HepG2 (cell line): Measurements from ENCODE around the gene LDLRAP1. TPM values are rescaled to one million over a fixed set of nuclear protein-coding genes. Genes with fewer than 3 reads are reported as not detected.

Experiments used
- BRD4 ChIP-seq: sonication (generic); formaldehyde crosslinking; IDR thresholded peaks from 2 replicates; pipeline ENCODE4 v1.4.0; 2020; ENCODE audit warnings: missing genetic modification reagents
- CCDC6 ChIP-seq: sonication (generic); formaldehyde crosslinking; IDR thresholded peaks from 2 replicates; pipeline ENCODE4 v1.8.1; 2022; ENCODE audit warnings: mild to moderate bottlenecking, missing genetic modification reagents, moderate library complexity
- CTCF ChIP-seq: sonication (generic); formaldehyde crosslinking; IDR thresholded peaks from 2 replicates; pipeline ENCODE4 v1.5.0; 2020; ENCODE audit warnings: mild to moderate bottlenecking, missing genetic modification reagents, moderate library complexity
- FOSL1 ChIP-seq: sonication (generic); formaldehyde crosslinking; IDR thresholded peaks from 2 replicates; pipeline ENCODE4 v1.9.0; 2021; ENCODE audit warnings: missing genetic modification reagents, borderline replicate concordance
- KLF13 ChIP-seq: sonication (generic); formaldehyde crosslinking; IDR thresholded peaks from 2 replicates; pipeline ENCODE4 v1.4.0; 2020; ENCODE audit warnings: mild to moderate bottlenecking, missing genetic modification reagents
- KLF6 ChIP-seq: IDR thresholded peaks from 2 replicates; pipeline ENCODE4 v1.8.0; 2016; ENCODE audit warnings: missing biosample characterization, missing genetic modification reagents
- MED8 ChIP-seq: sonication (generic); formaldehyde crosslinking; IDR thresholded peaks from 2 replicates; pipeline ENCODE4 v1.8.1; 2023; ENCODE audit warnings: mild to moderate bottlenecking, missing genetic modification reagents; ENCODE audit not compliant: insufficient replicate concordance
- NFATC3 ChIP-seq: sonication (generic); formaldehyde crosslinking; IDR thresholded peaks from 2 replicates; pipeline ENCODE4 v1.5.1; 2020; ENCODE audit warnings: mild to moderate bottlenecking, missing genetic modification reagents
- RAD51 ChIP-seq: fragments of 450-650 bp; IDR thresholded peaks from 2 replicates; pipeline ENCODE4 v1.6.1; 2016; ENCODE audit warnings: borderline replicate concordance
- RBM22 ChIP-seq: fragments of 200-400 bp; formaldehyde crosslinking; optimal IDR thresholded peaks from 2 replicates; pipeline ENCODE3; 2017; ENCODE audit warnings: mild to moderate bottlenecking, low read length, moderate library complexity
- SMARCC2 ChIP-seq: fragments of 450-650 bp; IDR thresholded peaks from 2 replicates; pipeline ENCODE4 v1.6.1; 2017; ENCODE audit warnings: antibody characterized with exemption, mild to moderate bottlenecking
- THAP7 ChIP-seq: sonication (generic); formaldehyde crosslinking; IDR thresholded peaks from 2 replicates; pipeline ENCODE4 v1.8.1; 2023; ENCODE audit warnings: mild to moderate bottlenecking, missing genetic modification reagents
- ZNF224 ChIP-seq: sonication (generic); formaldehyde crosslinking; IDR thresholded peaks from 2 replicates; pipeline ENCODE4 v1.5.0; 2020; ENCODE audit warnings: mild to moderate bottlenecking, missing genetic modification reagents
- ZNF407 ChIP-seq: sonication (generic); formaldehyde crosslinking; IDR thresholded peaks from one replicate; pipeline ENCODE4 v1.5.1; 2020; ENCODE audit warnings: mild to moderate bottlenecking, missing genetic modification reagents; ENCODE audit errors: not compliant biosample characterization
- ZNF574 ChIP-seq: sonication (generic); formaldehyde crosslinking; IDR thresholded peaks from 2 replicates; pipeline ENCODE4 v1.4.0; 2020; ENCODE audit warnings: missing genetic modification reagents
- ZNF792 ChIP-seq: IDR thresholded peaks from 2 replicates; pipeline ENCODE4 v1.6.1; 2016
- polyA plus RNA-seq, 8 experiments: library from polyadenylated mRNA; depleted of rRNA in 3 of 8; stranded (reverse) in 7 of 8; unstranded in 1 of 8; fragments of >200 nt; fragmentation: Illumina TruSeq in 4 of 8; extraction: Trizol in 4 of 8; gene quantifications; 2 replicates each; pipeline versions ENCODE4 v1.2.1 to v1.2.3, GENCODE V29; 2011 to 2016; ENCODE audit warnings: low read depth in 4 of 8, missing spikeins in 1 of 8, mixed read lengths in 1 of 8; ENCODE audit not compliant: insufficient read depth in 1 of 8
- total RNA-seq, 5 experiments: library from RNA; depleted of rRNA; stranded (reverse); fragments of >200 nt; fragmentation: Illumina TruSeq; extraction: Trizol; gene quantifications; 2 replicates each; pipeline ENCODE4 v1.2.3, GENCODE V29; 2016; ENCODE audit warnings: low read depth in 1 of 5

The LDLRAP1 gene
- total and polyA plus RNA-seq, 2 of the 13 experiments (the other 11 are each of a cell fraction or from before 2014, with no cell fraction given) = 7.2 to 12.1 TPM

- TF ChIP-seq ZNF407 = no peak
- TF ChIP-seq MED8 = no peak
- no peak for TF ChIP-seq ZNF792 (CRISPR knock-in tag)
- TF ChIP-seq RBM22 = no peak
- TF ChIP-seq THAP7 = no peak
- no peak for TF ChIP-seq NFATC3 (CRISPR knock-in tag)
- no peak for TF ChIP-seq CTCF (CRISPR knock-in tag)
- no peak for TF ChIP-seq FOSL1 (CRISPR knock-in tag)
- TF ChIP-seq KLF6 (CRISPR knock-in tag) = 0 out of 2 replicates have a peak, but pooled peaks have one; percentile 41
- TF ChIP-seq SMARCC2 = no peak
- TF ChIP-seq RAD51 = no peak
- TF ChIP-seq ZNF224 (CRISPR knock-in tag) = no peak
- TF ChIP-seq BRD4 (CRISPR knock-in tag) = no peak
- TF ChIP-seq CCDC6 (CRISPR knock-in tag) = no peak
- no peak for TF ChIP-seq KLF13 (CRISPR knock-in tag)
- TF ChIP-seq ZNF574 (CRISPR knock-in tag) = peak; percentile 52; the same call in 1 of the 2 replicates
Measured at GRCh38 chr1:25543425-25544242, at the start of gene LDLRAP1 (continued).
